HG03280 (cell line): ENCODE measurements around the gene DLG1.
A peak's percentile ranks its signal among the peaks of the same experiment; 100 is the strongest.
"Not testable (repeated sequence)": the region's sequence is repeated elsewhere in the genome, so short reads cannot be mapped to it uniquely, and the experiment has no call there.

Experiments
- ATAC-seq: cut with Tn5 transposase; IDR thresholded peaks from one replicate; pipeline ENCODE4 v1.9.1; 2021; ENCODE audit warnings: mild to moderate bottlenecking, moderate library complexity; ENCODE audit not compliant: unreplicated experiment

DLG1 gene

DNA sequence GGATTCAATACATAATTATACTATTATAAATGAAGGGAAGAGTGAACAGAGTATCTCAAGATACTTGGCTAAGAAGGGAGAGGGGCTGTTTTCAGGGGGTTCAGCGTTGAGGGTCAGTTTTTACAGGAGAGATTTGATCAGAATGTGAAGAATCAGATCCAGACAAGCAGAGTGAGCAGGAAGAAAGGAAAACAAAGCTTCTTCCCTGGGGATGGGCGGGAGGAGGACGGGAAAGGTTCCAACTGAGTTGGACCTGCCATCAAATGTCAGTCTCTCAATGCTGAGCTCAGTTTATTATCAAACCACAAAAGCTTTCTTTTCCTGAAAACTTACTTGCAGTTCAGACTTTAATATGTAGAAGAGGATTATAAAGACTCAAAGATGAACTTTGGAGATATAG lies 262.8 kb downstream of the DLG1 start:
- no peak for ATAC-seq

DNA sequence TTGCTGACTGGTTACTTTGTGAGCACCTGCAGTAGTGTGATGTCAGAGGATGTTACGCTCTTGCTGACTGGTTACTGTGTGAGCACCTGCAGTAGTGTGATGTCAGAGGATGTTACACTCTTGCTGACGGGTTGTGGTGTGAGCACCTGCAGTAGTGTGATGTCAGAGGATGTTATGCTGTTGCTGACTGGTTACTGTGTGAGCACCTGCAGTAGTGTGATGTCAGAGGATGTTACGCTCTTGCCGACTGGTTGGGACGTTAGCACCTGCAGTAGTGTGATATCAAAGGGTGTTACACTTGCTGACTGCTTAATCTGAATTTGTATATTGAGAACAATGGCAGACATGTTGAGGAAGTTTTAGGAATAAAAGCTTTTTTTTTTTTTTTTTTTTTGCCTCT lies 263.6 kb downstream of the DLG1 start:
- ATAC-seq: not testable (repeated sequence)

DNA sequence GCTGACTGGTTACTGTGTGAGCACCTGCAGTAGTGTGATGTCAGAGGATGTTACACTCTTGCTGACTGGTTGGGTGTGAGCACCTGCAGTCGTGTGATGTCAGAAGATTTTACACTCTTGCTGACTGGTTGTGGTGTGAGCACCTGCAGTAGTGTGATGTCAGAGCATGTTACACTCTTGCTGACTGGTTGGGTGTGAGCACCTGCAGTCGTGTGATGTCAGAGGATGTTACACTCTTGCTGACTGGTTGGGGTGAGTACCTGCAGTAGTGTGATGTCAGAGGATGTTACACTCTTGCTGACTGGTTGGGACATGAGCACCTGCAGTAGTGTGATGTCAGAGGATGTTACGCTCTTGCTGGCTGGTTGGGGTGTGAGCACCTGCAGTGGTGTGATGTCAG lies 264.6 kb downstream of the DLG1 start:
- not testable (repeated sequence) for ATAC-seq

DNA sequence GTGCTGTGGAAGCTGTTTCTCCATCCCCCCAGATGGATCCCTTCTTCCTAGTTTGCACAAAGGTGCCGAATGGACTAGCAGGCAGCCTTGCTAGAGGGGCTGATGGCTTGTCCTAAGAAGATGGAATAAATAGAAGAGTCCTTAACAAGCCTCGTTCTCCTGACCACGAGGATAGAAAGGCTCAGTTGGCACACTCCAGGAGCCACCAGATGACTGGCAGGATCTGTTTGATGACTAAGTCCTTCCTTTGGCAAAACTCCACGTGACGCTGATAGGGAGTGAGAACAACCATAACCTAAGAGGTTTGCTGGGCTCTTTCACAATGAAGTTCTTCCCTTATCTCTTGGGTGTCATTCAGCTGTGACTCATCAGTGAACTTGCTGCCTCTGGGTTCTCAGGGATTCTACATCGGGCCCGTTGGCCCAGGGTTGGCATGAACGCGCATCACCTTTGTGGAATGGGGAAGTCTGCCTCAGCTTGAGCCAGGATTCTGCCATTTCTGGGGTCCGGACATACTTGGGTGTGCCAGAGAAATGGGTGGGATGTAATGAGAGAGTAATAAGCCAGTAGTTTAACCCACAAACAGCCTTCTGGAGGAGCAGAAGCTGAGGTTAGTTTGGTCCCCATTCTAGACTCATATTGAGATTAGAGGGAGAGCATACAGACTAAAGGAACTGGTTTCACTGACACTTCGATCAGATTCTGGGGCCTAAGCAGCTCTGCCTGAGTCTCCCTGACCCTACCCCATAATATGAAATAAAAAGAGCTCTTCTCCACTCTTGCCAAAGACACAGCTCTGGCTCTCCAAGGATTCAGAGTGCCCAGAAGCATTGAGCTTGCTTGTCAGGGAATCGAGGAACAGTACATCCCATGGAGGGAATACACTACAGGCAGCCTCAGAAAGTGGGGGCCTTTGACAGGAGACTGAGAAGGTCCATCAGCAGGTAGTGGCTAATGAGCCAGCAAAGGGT lies 266.8 kb downstream of the DLG1 start:
- no peak for ATAC-seq

GRCh38 chr3:197030379-197031314 lies 267.8 kb downstream of the DLG1 start:
- ATAC-seq: no peak

DNA sequence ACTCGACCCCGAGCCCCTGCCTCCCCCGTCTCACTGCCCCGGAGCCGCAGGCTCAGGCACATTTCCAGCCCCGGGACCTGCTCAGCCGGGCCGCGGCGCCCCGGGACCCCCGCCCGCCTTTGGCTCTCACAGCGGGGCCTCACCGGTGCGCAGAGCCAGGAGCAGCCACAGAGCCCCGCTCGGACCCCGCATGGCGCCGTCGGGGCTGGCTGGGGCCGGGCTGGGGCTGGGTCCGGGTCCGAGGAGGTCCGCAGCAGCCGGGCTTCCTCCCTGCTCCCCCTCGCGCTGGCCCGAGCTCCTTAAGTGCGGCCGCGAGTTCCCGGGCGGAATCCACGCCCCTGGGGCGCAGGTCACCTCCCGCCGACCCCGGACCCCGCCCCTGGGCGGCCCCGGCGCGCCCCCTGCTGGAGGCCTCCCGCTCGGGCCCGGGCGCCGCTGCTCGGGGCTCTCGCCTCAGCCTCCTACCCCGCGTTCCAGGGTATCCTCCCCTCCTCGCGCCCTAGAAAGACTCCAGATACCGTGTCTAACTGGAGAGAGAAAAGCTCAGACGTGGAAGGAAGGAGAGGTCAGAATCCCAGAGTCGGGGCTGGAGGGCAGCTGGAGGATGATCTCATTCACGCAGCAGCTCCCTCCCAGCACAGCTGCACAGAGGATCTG lies 268.8 kb downstream of the DLG1 start, which contains the start of gene MELTF:
Gene MELTF, minus strand, starts transcription at position 307 of the 657 bp plus-strand sequence. Its CDS starts 115 bp downstream, at position 192.
- ATAC-seq: peak; percentile 77

DNA sequence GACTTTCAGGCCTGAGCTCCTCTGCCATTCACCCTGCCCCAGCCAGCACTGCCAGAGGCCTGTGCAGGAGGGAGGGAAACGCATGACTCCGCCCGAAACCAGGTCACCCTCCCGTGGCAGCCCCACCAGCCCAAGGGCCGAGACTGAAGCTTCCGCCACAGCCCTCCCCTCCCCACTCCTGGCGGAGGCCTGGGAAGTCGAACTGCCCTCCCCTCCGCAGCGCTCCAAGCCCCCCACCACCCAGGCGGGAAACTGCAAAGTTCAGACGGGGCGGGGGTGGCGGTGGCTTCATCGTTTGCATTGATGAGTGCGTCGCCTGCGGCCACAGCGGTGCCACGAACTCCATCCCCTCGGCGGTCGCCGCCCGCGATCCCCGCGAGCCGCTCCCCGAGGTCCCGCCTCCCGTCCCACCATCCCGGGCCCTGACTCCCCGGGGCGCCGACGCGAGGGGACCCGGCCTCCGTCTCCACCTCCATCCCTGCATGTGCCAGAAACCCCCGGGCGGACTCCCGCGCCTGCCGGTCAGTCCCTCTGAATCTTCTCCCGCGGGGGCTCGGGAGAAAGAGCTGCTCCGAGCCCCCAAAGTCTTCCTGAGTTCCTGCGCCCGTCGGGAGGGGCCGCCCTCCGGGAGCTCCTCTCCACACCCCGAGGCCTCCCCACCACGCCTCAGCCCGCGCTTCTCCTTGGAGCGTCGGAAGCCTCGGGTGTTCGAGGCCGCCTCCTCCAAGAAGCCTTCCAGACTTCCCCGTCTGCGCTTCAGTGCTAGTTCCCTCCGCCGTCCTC lies 269.5 kb downstream of the DLG1 start:
- ATAC-seq: no peak

DNA sequence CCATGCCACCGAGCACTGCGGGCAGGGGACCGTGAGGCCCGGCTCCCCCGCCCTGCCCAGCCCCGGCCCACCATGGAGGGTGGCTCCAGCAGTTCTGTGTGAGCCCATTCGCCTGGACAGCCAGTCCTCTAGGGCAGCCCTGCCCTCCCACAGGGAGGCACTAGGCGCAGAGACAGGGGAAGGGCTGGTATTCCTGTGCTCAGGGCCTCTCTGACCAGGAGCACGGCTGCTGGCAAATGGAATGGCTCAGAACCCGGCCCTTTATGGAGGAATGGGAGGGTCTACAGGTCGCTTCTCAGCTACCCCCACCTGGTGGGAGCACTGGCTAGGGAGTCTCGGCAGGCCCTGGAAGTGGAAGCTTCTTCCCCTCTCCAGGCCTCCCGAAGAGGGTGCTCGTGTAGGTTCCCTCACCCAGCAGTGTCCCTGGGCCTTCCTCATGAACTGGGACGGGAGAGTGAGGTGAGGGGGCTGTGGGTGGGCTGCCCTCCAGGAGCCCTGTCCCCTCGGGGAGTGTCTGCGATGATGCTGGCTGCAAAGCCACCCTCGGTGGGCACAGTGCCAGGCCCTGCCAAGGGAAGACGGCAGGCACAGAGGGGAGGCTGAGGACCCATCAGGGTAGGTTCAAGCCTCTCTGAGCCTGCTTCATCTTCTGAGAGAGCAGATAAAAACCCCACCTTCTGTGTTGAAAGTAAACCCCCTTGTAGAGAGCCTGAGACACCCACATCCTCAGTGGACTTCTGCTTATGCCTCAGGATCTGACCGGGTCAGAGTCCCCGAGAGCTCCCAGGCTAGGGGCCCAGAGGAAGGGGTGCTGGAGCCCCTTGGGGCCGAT lies 270.3 kb downstream of the DLG1 start:
- ATAC-seq: no peak

DNA sequence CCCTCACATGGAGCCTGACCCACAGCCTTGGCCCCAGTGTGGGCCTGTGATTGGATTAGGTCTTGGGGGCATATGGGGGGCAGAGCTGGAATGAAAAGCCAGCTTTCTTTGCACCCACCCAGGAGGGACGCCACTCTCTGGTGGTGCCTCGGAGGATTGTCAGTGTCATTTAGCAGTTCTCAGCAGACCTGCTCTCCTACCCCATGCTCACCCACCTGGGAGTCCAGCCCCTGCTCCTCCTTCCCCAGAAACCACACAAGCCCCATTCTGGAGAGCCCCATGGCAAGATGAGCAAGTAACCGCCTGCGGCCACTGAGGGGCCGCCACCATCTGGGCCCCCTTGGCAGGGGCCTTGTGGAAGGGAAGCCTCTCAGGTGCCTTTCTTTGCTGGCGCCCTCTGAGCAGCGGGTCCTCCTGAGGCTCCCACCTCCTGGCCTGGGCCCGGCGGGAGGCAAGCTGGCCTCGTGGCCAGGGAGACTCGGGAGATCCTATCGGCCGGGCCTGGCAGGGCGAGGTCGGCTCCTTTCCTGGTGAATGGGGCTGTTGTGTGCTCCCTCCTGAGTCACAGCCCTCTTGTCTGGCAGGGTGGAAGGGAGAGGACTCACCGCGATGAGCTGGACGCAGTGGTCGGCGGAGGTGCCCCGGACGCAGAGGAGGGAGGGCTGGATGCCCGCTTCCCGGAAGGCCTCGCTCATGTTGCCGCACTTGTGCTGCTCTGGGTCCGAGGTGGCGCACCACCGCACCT lies 271.1 kb downstream of the DLG1 start:
- no peak for ATAC-seq

- ATAC-seq: no peak
Observed at GRCh38 chr3:197026481-197026866, 271.9 kb downstream of the DLG1 start.

GRCh38 chr3:197025736-197026480 lies 272.5 kb downstream of the DLG1 start:
- no peak for ATAC-seq

- ATAC-seq: no peak
Observed at GRCh38 chr3:197024881-197025735, 273.3 kb downstream of the DLG1 start.

GRCh38 chr3:197023998-197024651 lies 274.3 kb downstream of the DLG1 start:
- ATAC-seq: no peak

DNA sequence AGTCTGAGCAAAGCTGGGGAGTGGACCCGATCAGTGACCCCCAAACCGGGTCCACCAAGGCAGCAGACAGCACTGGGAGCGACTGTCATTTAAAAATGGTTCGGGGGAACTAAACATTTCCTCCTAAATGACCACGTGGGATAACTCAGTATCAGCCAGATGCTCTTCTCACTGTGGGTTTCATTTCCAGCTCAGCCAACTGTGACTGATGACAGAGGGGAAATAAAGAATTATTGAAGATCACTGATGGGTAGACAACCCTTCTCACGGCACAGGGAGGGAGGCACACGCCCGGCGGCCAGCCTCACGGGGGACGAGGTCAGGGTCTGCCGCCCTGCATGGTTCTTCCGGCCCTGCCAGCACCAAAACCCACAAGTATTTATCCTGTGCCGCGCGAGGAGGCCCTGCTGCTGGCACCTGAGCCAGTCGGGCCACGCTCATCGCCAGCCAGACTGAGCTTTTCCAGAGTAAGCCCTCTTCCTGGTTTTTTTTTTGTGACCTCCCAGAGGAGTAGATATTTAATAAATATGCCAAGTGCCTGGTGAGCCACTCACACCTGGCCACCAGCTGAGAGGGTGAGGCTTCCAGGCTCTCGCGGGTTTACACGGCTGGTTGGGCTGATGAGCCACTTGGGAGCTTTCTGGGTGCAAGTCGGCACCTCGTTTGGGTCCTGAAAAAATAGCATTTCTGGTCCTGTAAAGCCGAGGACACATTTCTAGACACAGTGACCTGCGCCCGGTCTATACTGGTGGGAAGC lies 275.0 kb downstream of the DLG1 start:
- ATAC-seq: no peak

GRCh38 chr3:197022405-197023231 lies 275.8 kb downstream of the DLG1 start:
- no peak for ATAC-seq
